ENCODE measurements around the gene ACAD10.

The ACAD10 gene

GRCh38 chr12:111757361-111758119 is 71.7 kb downstream of the ACAD10 start:
- TF ChIP-seq GATA3 (IDR thresholded peaks at IDR 0.05; ENCODE audit: low read depth, low read length) = no peak
- TF ChIP-seq GATA2 (IDR thresholded peaks at IDR 0.05; ENCODE audit: low read depth, low read length) = no peak

GRCh38 chr12:111758120-111758561 is 72.3 kb downstream of the ACAD10 start:
- TF ChIP-seq GATA3 (IDR thresholded peaks at IDR 0.05; ENCODE audit: low read depth, low read length) (no peak), GATA2 (IDR thresholded peaks at IDR 0.05; ENCODE audit: low read depth, low read length) (no peak)

- TF ChIP-seq GATA2 (IDR thresholded peaks at IDR 0.05; ENCODE audit: low read depth, low read length) = no peak
- no peak for TF ChIP-seq GATA3 (IDR thresholded peaks at IDR 0.05; ENCODE audit: low read depth, low read length)
These were observed 73.4 kb downstream of the ACAD10 start for GRCh38 chr12:111759271-111759670.

GRCh38 chr12:111759991-111760390 is 74.1 kb downstream of the ACAD10 start:
- no peak for TF ChIP-seq GATA2 (IDR thresholded peaks at IDR 0.05; ENCODE audit: low read depth, low read length)
- no peak for TF ChIP-seq GATA3 (IDR thresholded peaks at IDR 0.05; ENCODE audit: low read depth, low read length)

- no peak for TF ChIP-seq GATA3 (IDR thresholded peaks at IDR 0.05; ENCODE audit: low read depth, low read length)
- no peak for TF ChIP-seq GATA2 (IDR thresholded peaks at IDR 0.05; ENCODE audit: low read depth, low read length)
These were observed 75.2 kb downstream of the ACAD10 start for GRCh38 chr12:111761099-111761498.

GRCh38 chr12:111761706-111762105 is 75.9 kb downstream of the ACAD10 start:
- TF ChIP-seq GATA2 (IDR thresholded peaks at IDR 0.05; ENCODE audit: low read depth, low read length) = no peak
- no peak for TF ChIP-seq GATA3 (IDR thresholded peaks at IDR 0.05; ENCODE audit: low read depth, low read length)

GRCh38 chr12:111764120-111764821 is 78.4 kb downstream of the ACAD10 start:
- TF ChIP-seq GATA2 (IDR thresholded peaks at IDR 0.05; ENCODE audit: low read depth, low read length) (no peak), GATA3 (IDR thresholded peaks at IDR 0.05; ENCODE audit: low read depth, low read length) (no peak)

GRCh38 chr12:111766608-111767361 is 80.9 kb downstream of the ACAD10 start, which contains the start of gene ALDH2:
ALDH2 (plus strand) TSS chr12:111766933; CDS start chr12:111766983, 50 bp downstream.
- TF ChIP-seq GATA3 (IDR thresholded peaks at IDR 0.05; ENCODE audit: low read depth, low read length) (no peak), GATA2 (IDR thresholded peaks at IDR 0.05; ENCODE audit: low read depth, low read length) (no peak)

GRCh38 chr12:111767362-111768158 is 81.7 kb downstream of the ACAD10 start:
- TF ChIP-seq GATA2 (IDR thresholded peaks at IDR 0.05; ENCODE audit: low read depth, low read length) (no peak), GATA3 (IDR thresholded peaks at IDR 0.05; ENCODE audit: low read depth, low read length) (no peak)

- no peak for TF ChIP-seq GATA2 (IDR thresholded peaks at IDR 0.05; ENCODE audit: low read depth, low read length)
- no peak for TF ChIP-seq GATA3 (IDR thresholded peaks at IDR 0.05; ENCODE audit: low read depth, low read length)
These were observed 82.5 kb downstream of the ACAD10 start for GRCh38 chr12:111768159-111768895.

- no peak for TF ChIP-seq GATA3 (IDR thresholded peaks at IDR 0.05; ENCODE audit: low read depth, low read length)
- TF ChIP-seq GATA2 (IDR thresholded peaks at IDR 0.05; ENCODE audit: low read depth, low read length) = no peak
These were observed 83.7 kb downstream of the ACAD10 start for GRCh38 chr12:111769599-111769998.

GRCh38 chr12:111773801-111774551 is 88.1 kb downstream of the ACAD10 start:
- TF ChIP-seq GATA3 (IDR thresholded peaks at IDR 0.05; ENCODE audit: low read depth, low read length) = no peak
- no peak for TF ChIP-seq GATA2 (IDR thresholded peaks at IDR 0.05; ENCODE audit: low read depth, low read length)
